GM12874 (cell line): ENCODE data around the gene TGFB3.

ENCODE experiments used
- CTCF ChIP-seq: IDR thresholded peaks from 2 replicates; pipeline ENCODE4 v1.5.1; 2011; ENCODE audit warnings: low read depth, mild to moderate bottlenecking, control low read depth, low read length, moderate library complexity; ENCODE audit not compliant: insufficient read depth

Gene TGFB3

GRCh38 chr14:76012354-76012753 lies 30.6 kb upstream of the TGFB3 start:
- TF ChIP-seq CTCF, result no peak

DNA sequence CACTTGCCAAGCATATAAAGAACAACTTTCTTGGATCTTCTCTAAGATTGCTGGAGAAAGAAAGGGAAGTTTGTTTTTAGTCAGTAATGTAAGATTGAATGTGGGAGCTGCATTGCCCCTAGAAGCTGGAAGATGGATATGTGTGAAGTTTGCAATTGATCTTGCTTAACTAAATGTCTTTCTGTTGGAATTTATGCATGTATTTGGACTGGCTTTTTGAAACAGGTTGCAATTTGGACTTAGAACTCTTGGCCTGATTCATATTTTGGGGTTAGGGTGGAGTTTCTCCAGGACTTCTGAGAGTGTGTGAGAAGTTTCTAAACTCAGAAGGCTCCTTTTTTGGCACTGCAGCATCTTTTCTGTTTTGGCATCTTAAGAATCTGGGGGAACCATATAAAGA lies 30.1 kb upstream of the TGFB3 start:
- no peak for TF ChIP-seq CTCF

DNA sequence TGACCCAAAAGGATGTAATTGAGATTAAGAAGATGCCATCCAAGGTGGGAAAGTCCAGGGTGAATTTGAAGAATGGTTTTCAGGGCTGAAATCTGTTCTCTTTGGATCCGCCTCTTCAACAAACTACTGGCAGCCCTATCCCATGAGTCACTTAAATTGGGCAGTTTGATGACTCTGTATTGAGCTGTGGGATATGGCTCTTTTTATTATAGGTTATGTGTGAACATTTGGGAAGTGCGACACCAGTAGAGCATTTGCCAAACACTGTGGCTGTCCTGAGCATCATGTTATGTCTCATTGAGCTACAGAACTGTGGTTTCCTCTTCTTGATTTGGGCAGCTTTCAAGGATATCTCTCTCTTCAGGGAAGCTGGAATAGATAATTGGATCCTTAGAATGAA lies 26.1 kb upstream of the TGFB3 start:
- no peak for TF ChIP-seq CTCF

GRCh38 chr14:76007379-76007778 lies 25.6 kb upstream of the TGFB3 start:
- no peak for TF ChIP-seq CTCF

DNA sequence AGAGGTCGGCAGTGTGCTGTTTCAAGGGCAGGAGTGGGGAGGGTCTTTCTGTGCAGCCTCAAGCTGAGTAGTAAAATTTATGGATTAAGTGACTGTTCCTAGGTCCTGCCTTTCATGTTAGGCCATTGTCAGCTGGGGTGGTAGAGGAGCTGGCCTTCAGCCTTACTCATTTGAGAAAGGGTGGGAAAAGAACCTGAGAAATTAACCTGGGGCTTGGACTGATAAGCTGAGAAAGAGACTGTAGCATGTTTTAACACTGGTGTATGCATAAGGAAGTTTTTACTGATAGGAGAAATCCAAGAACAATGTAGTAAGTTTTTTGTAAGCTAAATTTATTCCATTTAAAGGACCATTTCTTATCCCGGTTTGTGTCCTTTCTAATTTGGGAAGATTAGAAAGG lies 24.5 kb upstream of the TGFB3 start:
- no peak for TF ChIP-seq CTCF

GRCh38 chr14:76002383-76002782 lies 20.6 kb upstream of the TGFB3 start:
- TF ChIP-seq CTCF, result no peak

GRCh38 chr14:75999511-76000190 lies 17.9 kb upstream of the TGFB3 start:
- no peak for TF ChIP-seq CTCF
